ENCODE results near the gene ZSWIM1. TPM values are rescaled to one million over a fixed set of nuclear protein-coding genes. Genes with fewer than 3 reads are reported as not detected.

Gene ZSWIM1
- 10.7 and 16.6 TPM in 2 replicates for total RNA-seq (ENCODE audit: low replicate concordance)

DNA sequence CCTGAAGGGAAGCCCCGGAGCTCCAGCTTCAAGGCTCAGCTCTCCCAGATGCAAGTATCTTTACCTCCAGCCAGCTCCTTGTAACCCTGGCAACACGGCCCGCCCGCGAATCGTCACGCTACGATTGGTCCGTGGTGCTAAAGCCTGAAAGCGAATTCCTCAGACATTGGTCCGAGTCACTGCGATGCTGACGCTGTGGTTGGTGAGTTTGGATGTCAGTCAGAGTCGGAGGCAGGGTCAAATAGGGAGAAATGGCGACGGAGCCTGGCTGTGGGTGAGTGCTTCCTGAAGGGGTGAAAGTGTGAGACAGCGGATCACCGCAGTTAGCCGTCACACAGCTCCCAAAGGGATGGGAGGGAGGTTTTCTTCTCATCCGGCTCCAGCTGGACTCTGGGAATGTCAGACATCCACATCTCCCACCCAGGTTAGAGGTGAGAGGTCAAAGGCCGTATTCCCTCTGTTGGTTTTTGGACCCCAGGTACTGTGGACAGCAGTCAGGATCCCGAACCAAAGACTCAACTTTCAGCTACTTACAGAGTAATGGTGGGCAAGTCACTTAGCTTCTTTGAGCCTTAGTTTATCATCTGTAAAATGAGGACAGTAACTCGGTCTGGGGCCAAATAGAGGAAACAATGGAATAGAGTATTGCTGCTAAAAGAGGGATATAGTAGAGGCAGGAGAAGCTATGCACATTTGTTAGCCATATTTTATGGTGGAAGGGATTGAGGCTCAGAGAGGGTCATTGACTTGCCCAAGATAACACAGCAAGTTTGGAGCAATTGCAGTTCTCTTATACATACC is at the start of gene ZSWIM1:
Gene ZSWIM1, plus strand, starts transcription at position 240 of the 801 bp plus-strand sequence. CDS start 1,366 bp downstream, outside the sequence.
- H2AFZ ChIP-seq (replicated peaks) = peak within 1 kb of the TSS; percentile 65

GRCh38 chr20:45832619-45833018 is 48.4 kb upstream of the ZSWIM1 start:
- H3K36me3 Mint-ChIP-seq = no peaks in the 10 kb centered on the region
- Histone ChIP-seq H2AFZ (replicated peaks) (no peak overlapping the region), H3K9me3 (ENCODE audit: low read depth) (no peaks in the 10 kb centered on the region), H3K9ac (no peak overlapping the region), H3K79me2 (ENCODE audit: low read depth) (peaks cover 10% of the 10 kb centered on the region), H3K4me3 (no peak overlapping the region), H3F3A (ENCODE audit: low read depth) (peaks cover 31% of the 10 kb centered on the region), H3K4me2 (no peak overlapping the region), H3K36me3 (no peaks in the 10 kb centered on the region), H3K27me3 (no peaks in the 10 kb centered on the region), H3K27ac (no peak overlapping the region), H3K4me1 (peaks cover 18% of the 10 kb centered on the region), H4K20me1 (ENCODE audit: low read depth) (no peaks in the 10 kb centered on the region)
- peak overlapping the region; percentile 82 for H3K4me3 Mint-ChIP-seq
- H3K4me1 Mint-ChIP-seq = peaks cover 29% of the 10 kb centered on the region
- H3K27ac Mint-ChIP-seq = no peak overlapping the region
- H3K9me3 Mint-ChIP-seq = no peaks in the 10 kb centered on the region
- H3K27me3 Mint-ChIP-seq (ENCODE audit: insufficient read depth, low read depth) = peaks cover 4% of the 10 kb centered on the region
- DNase-seq (ENCODE audit: low spot score) = no peak
- no peak for TF ChIP-seq EZH2 (IDR thresholded peaks at IDR 0.05)
- no peak for TF ChIP-seq EZH2phosphoT487 (IDR thresholded peaks at IDR 0.05)
- TF ChIP-seq, protein P1, sequence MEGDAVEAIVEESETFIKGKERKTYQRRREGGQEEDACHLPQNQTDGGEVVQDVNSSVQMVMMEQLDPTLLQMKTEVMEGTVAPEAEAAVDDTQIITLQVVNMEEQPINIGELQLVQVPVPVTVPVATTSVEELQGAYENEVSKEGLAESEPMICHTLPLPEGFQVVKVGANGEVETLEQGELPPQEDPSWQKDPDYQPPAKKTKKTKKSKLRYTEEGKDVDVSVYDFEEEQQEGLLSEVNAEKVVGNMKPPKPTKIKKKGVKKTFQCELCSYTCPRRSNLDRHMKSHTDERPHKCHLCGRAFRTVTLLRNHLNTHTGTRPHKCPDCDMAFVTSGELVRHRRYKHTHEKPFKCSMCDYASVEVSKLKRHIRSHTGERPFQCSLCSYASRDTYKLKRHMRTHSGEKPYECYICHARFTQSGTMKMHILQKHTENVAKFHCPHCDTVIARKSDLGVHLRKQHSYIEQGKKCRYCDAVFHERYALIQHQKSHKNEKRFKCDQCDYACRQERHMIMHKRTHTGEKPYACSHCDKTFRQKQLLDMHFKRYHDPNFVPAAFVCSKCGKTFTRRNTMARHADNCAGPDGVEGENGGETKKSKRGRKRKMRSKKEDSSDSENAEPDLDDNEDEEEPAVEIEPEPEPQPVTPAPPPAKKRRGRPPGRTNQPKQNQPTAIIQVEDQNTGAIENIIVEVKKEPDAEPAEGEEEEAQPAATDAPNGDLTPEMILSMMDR (IDR thresholded peaks at IDR 0.05) = no peak

More for the DNA sequence above, at the start of gene ZSWIM1:
- DNase-seq (ENCODE audit: low spot score) = peak; percentile 98
- Histone ChIP-seq H3K27ac (no peak within 1 kb of the TSS), H3K27me3 (no peaks in the 10 kb centered on the region), H4K20me1 (ENCODE audit: low read depth) (no peaks in the 10 kb centered on the region), H3K4me3 (peak within 1 kb of the TSS; percentile 80), H3K9ac (peak within 1 kb of the TSS; percentile 80), H3K4me2 (peak within 1 kb of the TSS; percentile 93), H3K79me2 (ENCODE audit: low read depth) (peaks cover 18% of the 10 kb centered on the region), H3K36me3 (no peaks in the 10 kb centered on the region), H3K9me3 (ENCODE audit: low read depth) (no peaks in the 10 kb centered on the region), H3F3A (ENCODE audit: low read depth) (peaks cover 16% of the 10 kb centered on the region), H3K4me1 (peaks cover 4% of the 10 kb centered on the region)
- Mint-ChIP-seq H3K4me1 (peaks cover 20% of the 10 kb centered on the region), H3K27ac (peak within 1 kb of the TSS; percentile 78), H3K9me3 (no peaks in the 10 kb centered on the region), H3K27me3 (ENCODE audit: insufficient read depth, low read depth) (peaks cover 2% of the 10 kb centered on the region), H3K4me3 (peak within 1 kb of the TSS; percentile 94), H3K36me3 (peaks cover 13% of the 10 kb centered on the region)
- TF ChIP-seq EZH2phosphoT487 (IDR thresholded peaks at IDR 0.05) = no peak
- TF ChIP-seq, protein P1 (IDR thresholded peaks at IDR 0.05) = no peak

GRCh38 chr20:45833030-45833882 is 47.8 kb upstream of the ZSWIM1 start, which contains the start of gene SNX21:
Gene SNX21, plus strand, starts transcription at chr20:45833799. Its CDS starts 121 bp downstream, at chr20:45833920.
- no peaks in the 10 kb centered on the region for H3K36me3 ChIP-seq

More at GRCh38 chr20:45833030-45833882, 47.8 kb upstream of the ZSWIM1 start, which contains the start of gene SNX21:
- H3K27me3 ChIP-seq = no peaks in the 10 kb centered on the region
- no peaks in the 10 kb centered on the region for H3K9me3 ChIP-seq (ENCODE audit: low read depth)
- no peak within 1 kb of the TSS for H3K9ac ChIP-seq
- H4K20me1 ChIP-seq (ENCODE audit: low read depth) = peaks cover 3% of the 10 kb centered on the region
- peak within 1 kb of the TSS; percentile 4 for H3K27ac ChIP-seq
- Mint-ChIP-seq H3K4me3 (peak within 1 kb of the TSS; percentile 82), H3K36me3 (no peaks in the 10 kb centered on the region), H3K27me3 (ENCODE audit: insufficient read depth, low read depth) (peaks cover 4% of the 10 kb centered on the region), H3K27ac (peak within 1 kb of the TSS; percentile 9), H3K4me1 (peaks cover 27% of the 10 kb centered on the region), H3K9me3 (no peaks in the 10 kb centered on the region)
- peak within 1 kb of the TSS; percentile 85 for H2AFZ ChIP-seq (replicated peaks)
- H3K4me3 ChIP-seq = peak within 1 kb of the TSS; percentile 68
- H3K79me2 ChIP-seq (ENCODE audit: low read depth) = peaks cover 10% of the 10 kb centered on the region
- DNase-seq (ENCODE audit: low spot score) = peak; percentile 90
- peaks cover 31% of the 10 kb centered on the region for H3F3A ChIP-seq (ENCODE audit: low read depth)
- TF ChIP-seq, protein P1 (IDR thresholded peaks at IDR 0.05) = no peak
- peak; percentile 28 for TF ChIP-seq EZH2 (IDR thresholded peaks at IDR 0.05)
- H3K4me1 ChIP-seq = peaks cover 18% of the 10 kb centered on the region
- peak within 1 kb of the TSS; percentile 79 for H3K4me2 ChIP-seq
